ENCODE results near the gene C22orf23. TPM values are rescaled to one million over a fixed set of nuclear protein-coding genes. Genes with fewer than 3 reads are reported as not detected.

C22orf23 gene
- polyA plus RNA-seq, 2 of the 4 experiments (the other 2 are of a cell fraction) = 0.26 to 0.52 TPM

- FAIRE-seq (no peak), ATAC-seq (no peak), DNase-seq (ENCODE audit: low read depth in 1 of 2, low spot score in 1 of 2) (no peak)
- ChIA-PET CTCF (no interaction called here), POLR2A (no interaction called here)
- no peak overlapping the region for H3K4me2 ChIP-seq
- no peak overlapping the region for H3K27ac ChIP-seq
- TF ChIP-seq NR3C1 (IDR thresholded peaks at IDR 0.05) = no peak
- no peak for TF ChIP-seq KDM5A (IDR thresholded peaks at IDR 0.05)
- TF ChIP-seq USF2 (IDR thresholded peaks at IDR 0.05) = no peak
- TF ChIP-seq SREBF2 (IDR thresholded peaks at IDR 0.05) = no peak
- no peak for TF ChIP-seq CEBPB (IDR thresholded peaks at IDR 0.05)
- TF ChIP-seq E2F6 (IDR thresholded peaks at IDR 0.05; ENCODE audit: borderline replicate concordance, low read depth) = no peak
- no peak overlapping the region for H3K4me3 ChIP-seq
- no peaks in the 10 kb centered on the region for H3K9me3 ChIP-seq
- WGBS (ENCODE audit: missing lambda C conversion rate) = 95% methylated on average over 5 of the region's 7 CpGs
- H3K4me1 ChIP-seq = no peaks in the 10 kb centered on the region
Observed at GRCh38 chr22:37986371-37986770, 33.0 kb upstream of the C22orf23 start.

- ATAC-seq (no peak), FAIRE-seq (no peak), DNase-seq (ENCODE audit: low read depth in 1 of 2, low spot score in 1 of 2) (no peak)
- no peak overlapping the region for H3K4me3 ChIP-seq
- TF ChIP-seq NPAS2 (CRISPR knock-in tag; IDR thresholded peaks at IDR 0.05; ENCODE audit: borderline replicate concordance) = no peak
- TF ChIP-seq MAX (IDR thresholded peaks at IDR 0.05) = no peak
- TF ChIP-seq HMGXB4 (CRISPR knock-in tag; IDR thresholded peaks at IDR 0.05; ENCODE audit: borderline replicate concordance) = no peak
- TF ChIP-seq TFCP2L1 (CRISPR knock-in tag; IDR thresholded peaks at IDR 0.05) = no peak
- no peak for TF ChIP-seq NFE2L2 (conservative IDR thresholded peaks at IDR 0.05; ENCODE audit: low read length)
- TF ChIP-seq E2F6 (IDR thresholded peaks at IDR 0.05; ENCODE audit: borderline replicate concordance, low read depth) = no peak
- no peak for TF ChIP-seq JUNB (IDR thresholded peaks at IDR 0.05)
- no peak for TF ChIP-seq POLR2A (IDR thresholded peaks at IDR 0.05; ENCODE audit: low read length)
- no peak for TF ChIP-seq RFX5 (IDR thresholded peaks at IDR 0.05)
- no peak for TF ChIP-seq FOXS1 (CRISPR knock-in tag; IDR thresholded peaks at IDR 0.05)
- TF ChIP-seq ATOH8 (CRISPR knock-in tag; IDR thresholded peaks at IDR 0.05; ENCODE audit: low read depth) = no peak
- no peak for TF ChIP-seq ZNF302 (CRISPR knock-in tag; IDR thresholded peaks at IDR 0.05)
- no peak for TF ChIP-seq HES2 (IDR thresholded peaks at IDR 0.05)
- TF ChIP-seq SREBF2 (IDR thresholded peaks at IDR 0.05) = no peak
- no peak for TF ChIP-seq TP53 (CRISPR knock-in tag; IDR thresholded peaks at IDR 0.05)
- TF ChIP-seq ZC3H11A (IDR thresholded peaks at IDR 0.05) = no peak
- no peak for TF ChIP-seq CTCF (IDR thresholded peaks at IDR 0.05)
- H3K27ac ChIP-seq = no peak overlapping the region
- no peak overlapping the region for H3K4me2 ChIP-seq
- H3K9me3 ChIP-seq = no peaks in the 10 kb centered on the region
- CTCF ChIA-PET = interaction anchor here (0.5 kb wide), 1 partner anchor 219 kb away, joined by 3 read pairs; no protein-coding TSS in a partner anchor
- POLR2A ChIA-PET = no interaction called here
- WGBS (ENCODE audit: missing lambda C conversion rate) = 87% methylated on average over 25 of the region's 27 CpGs
- H3K4me1 ChIP-seq = no peaks in the 10 kb centered on the region
Observed at GRCh38 chr22:37985751-37986281, 32.4 kb upstream of the C22orf23 start.
